ENCODE results near the gene HOXA13. TPM values are rescaled to one million over a fixed set of nuclear protein-coding genes. Genes with fewer than 3 reads are reported as not detected.

Gene HOXA13
- total RNA-seq, 1 experiment from 2014 or later: 0.35 TPM

- intact Hi-C loops (cut with micrococcal nuclease; ENCODE audit: unreplicated experiment): loop anchor here (1.0 to 10.0 kb wide), 10 partner anchors 302 to 1595 kb away; no protein-coding TSS in a partner anchor
- H3K9me3 ChIP-seq (ENCODE audit: insufficient read depth, low read depth): no peaks in the 10 kb centered on the region
- no peaks in the 10 kb centered on the region for H3K36me3 ChIP-seq (ENCODE audit: low read depth)
- no peaks in the 10 kb centered on the region for H3K27me3 ChIP-seq (ENCODE audit: insufficient read depth, low read depth)
- CTCF ChIA-PET: interaction anchor here (0.6 to 3.1 kb wide), 11 partner anchors 9 to 793 kb away, joined by 3 to 24 read pairs (median 6); no protein-coding TSS in a partner anchor
- POLR2A ChIA-PET (ENCODE audit: unreplicated experiment): interaction anchor here (0.5 to 0.7 kb wide), 3 partner anchors 301 to 1010 kb away, joined by 3 to 9 read pairs (median 5); partner anchors contain the start of gene NFE2L3
- DNase-seq: no peak
- H3K79me2 ChIP-seq (ENCODE audit: low read depth): no peaks in the 10 kb centered on the region
- H2AFZ ChIP-seq: no peak overlapping the region
- no peaks in the 10 kb centered on the region for H3K9me2 ChIP-seq (ENCODE audit: insufficient read depth)
- no peak overlapping the region for H3K4me2 ChIP-seq
- H3K4me3 ChIP-seq: no peak overlapping the region
- no TSS peak for BruUV-seq (replicated peaks)
- peaks cover 14% of the 10 kb centered on the region; the same call in 1 of the 2 replicates for H3F3A ChIP-seq (ENCODE audit: insufficient read depth, low read depth)
- 0 out of 2 replicates have a peak, but pooled peaks cover 3% of the 10 kb centered on the region for H3K4me1 ChIP-seq (replicated peaks; ENCODE audit: insufficient read depth)
- TF ChIP-seq EZH2 (IDR thresholded peaks at IDR 0.05; ENCODE audit: low read depth) (no peak), CTCF (conservative IDR thresholded peaks at IDR 0.05) (no peak)
- H4K20me1 ChIP-seq (ENCODE audit: insufficient read depth): no peaks in the 10 kb centered on the region
- H3K27ac ChIP-seq: no peak overlapping the region
Measured at GRCh38 chr7:27161721-27162560, 38.0 kb downstream of the HOXA13 start.

- H3K79me2 ChIP-seq (ENCODE audit: low read depth): no peaks in the 10 kb centered on the region
- ChIA-PET POLR2A (ENCODE audit: unreplicated experiment) (interaction anchor here (0.5 to 0.6 kb wide), 2 partner anchors 16 to 501 kb away, joined by 3 to 9 read pairs; no protein-coding TSS in a partner anchor), CTCF (interaction anchor here (0.6 to 3.1 kb wide), 16 partner anchors 9 to 1272 kb away, joined by 3 to 24 read pairs (median 6); no protein-coding TSS in a partner anchor)
- H3K9me3 ChIP-seq (ENCODE audit: insufficient read depth, low read depth): no peaks in the 10 kb centered on the region
- no TSS peak for BruUV-seq (replicated peaks)
- peak overlapping the region; percentile 71 for H3K4me3 ChIP-seq
- TF ChIP-seq CTCF (conservative IDR thresholded peaks at IDR 0.05): peak; percentile 55
- no peak for TF ChIP-seq EZH2 (IDR thresholded peaks at IDR 0.05; ENCODE audit: low read depth)
- peak overlapping the region; percentile 97 for H2AFZ ChIP-seq
- H3K4me1 ChIP-seq (replicated peaks; ENCODE audit: insufficient read depth): 0 out of 2 replicates have a peak, but pooled peaks cover 3% of the 10 kb centered on the region
- H3K4me2 ChIP-seq: peak overlapping the region; percentile 86
- no peaks in the 10 kb centered on the region for H3K36me3 ChIP-seq (ENCODE audit: low read depth)
- no peaks in the 10 kb centered on the region for H4K20me1 ChIP-seq (ENCODE audit: insufficient read depth)
- no peaks in the 10 kb centered on the region for H3K9me2 ChIP-seq (ENCODE audit: insufficient read depth)
- intact Hi-C loops (cut with micrococcal nuclease; ENCODE audit: unreplicated experiment): loop anchor here (1.0 to 10.0 kb wide), 10 partner anchors 301 to 1594 kb away; no protein-coding TSS in a partner anchor
- H3K27ac ChIP-seq: no peak overlapping the region
- H3F3A ChIP-seq (ENCODE audit: insufficient read depth, low read depth): peaks cover 14% of the 10 kb centered on the region; the same call in 1 of the 2 replicates
- H3K27me3 ChIP-seq (ENCODE audit: insufficient read depth, low read depth): no peaks in the 10 kb centered on the region
- no peak for DNase-seq
Measured at GRCh38 chr7:27161214-27161720, 38.6 kb downstream of the HOXA13 start.

DNA sequence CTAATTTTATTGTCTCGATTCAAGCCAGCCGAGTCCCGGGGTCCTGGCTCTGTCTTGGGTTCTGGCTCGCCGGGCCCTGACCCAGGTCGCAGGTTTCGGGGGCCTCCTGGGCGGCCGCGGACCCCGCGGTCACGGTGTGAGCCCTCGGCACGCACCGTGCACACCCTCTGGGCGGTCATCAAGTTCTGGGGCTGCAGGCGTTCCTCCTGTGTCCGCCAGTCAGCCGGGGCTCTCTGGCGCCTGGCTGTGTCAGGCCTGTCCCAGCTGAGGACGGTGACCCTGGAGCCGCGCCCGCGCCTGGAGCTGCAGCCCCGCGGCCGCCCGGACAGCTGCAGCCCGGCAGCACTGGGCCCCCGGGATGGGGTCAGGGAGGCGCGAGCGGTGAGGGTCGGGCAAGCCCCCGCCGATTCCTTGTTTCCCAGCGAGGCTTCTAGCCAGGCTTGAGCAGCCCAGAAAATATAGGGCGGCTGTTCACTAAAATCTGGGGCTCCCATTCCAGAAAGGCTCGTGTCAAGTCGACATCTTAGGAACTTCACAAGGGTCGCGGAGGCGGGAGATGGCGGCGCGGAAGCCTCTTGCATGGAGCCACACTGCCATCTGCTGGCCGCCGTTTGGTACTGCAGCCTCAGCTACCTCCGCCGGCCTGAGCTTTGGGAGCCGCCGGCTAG is 39.2 kb downstream of the HOXA13 start:
- H3K36me3 ChIP-seq (ENCODE audit: low read depth): no peaks in the 10 kb centered on the region
- intact Hi-C loops (cut with micrococcal nuclease; ENCODE audit: unreplicated experiment): loop anchor here (1.0 to 10.0 kb wide), 10 partner anchors 300 to 1593 kb away; no protein-coding TSS in a partner anchor
- DNase-seq: peak; percentile 70 to 88
- no TSS peak for BruUV-seq (replicated peaks)
- H3K27ac ChIP-seq: no peak overlapping the region
- H3K4me2 ChIP-seq: peak overlapping the region; percentile 86
- H3K27me3 ChIP-seq (ENCODE audit: insufficient read depth, low read depth): no peaks in the 10 kb centered on the region
- TF ChIP-seq EZH2 (IDR thresholded peaks at IDR 0.05; ENCODE audit: low read depth): no peak
- TF ChIP-seq CTCF (conservative IDR thresholded peaks at IDR 0.05): peak; percentile 100
- ChIA-PET POLR2A (ENCODE audit: unreplicated experiment) (interaction anchor here (0.6 kb wide), 1 partner anchor 16 kb away, joined by 3 read pairs; no protein-coding TSS in a partner anchor), CTCF (interaction anchor here (0.6 to 3.1 kb wide), 15 partner anchors 19 to 1272 kb away, joined by 3 to 24 read pairs (median 6); no protein-coding TSS in a partner anchor)
- H3K4me3 ChIP-seq: peak overlapping the region; percentile 71
- peak overlapping the region; percentile 97 for H2AFZ ChIP-seq
- H3F3A ChIP-seq (ENCODE audit: insufficient read depth, low read depth): peaks cover 14% of the 10 kb centered on the region; the same call in 1 of the 2 replicates
- H4K20me1 ChIP-seq (ENCODE audit: insufficient read depth): no peaks in the 10 kb centered on the region
- 0 out of 2 replicates have a peak, but pooled peaks cover 3% of the 10 kb centered on the region for H3K4me1 ChIP-seq (replicated peaks; ENCODE audit: insufficient read depth)
- no peaks in the 10 kb centered on the region for H3K9me3 ChIP-seq (ENCODE audit: insufficient read depth, low read depth)
- no peaks in the 10 kb centered on the region for H3K79me2 ChIP-seq (ENCODE audit: low read depth)
- no peaks in the 10 kb centered on the region for H3K9me2 ChIP-seq (ENCODE audit: insufficient read depth)
